ENCODE data around the gene TMEM63C. TPM values are rescaled to one million over a fixed set of nuclear protein-coding genes. Genes with fewer than 3 reads are reported as not detected.

Gene TMEM63C
- total RNA-seq, 4 donors from 2014 or later, result 0.98 to 1.9 TPM; not detected in 2

DNA sequence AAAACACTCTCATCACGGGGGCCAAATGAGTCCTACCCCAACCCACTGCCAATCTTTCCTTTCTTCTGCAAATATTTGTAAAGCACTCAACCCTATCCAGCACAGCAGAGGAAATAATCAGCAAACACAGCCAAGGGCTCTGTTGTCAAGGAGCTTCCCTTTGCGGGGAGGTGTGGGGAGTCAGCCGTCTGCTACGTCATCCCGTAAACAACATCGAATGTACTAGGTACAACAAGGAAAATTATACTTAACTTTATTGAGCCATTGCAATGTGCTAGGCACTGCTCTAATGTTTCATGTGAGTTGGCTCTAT lies 22.8 kb downstream of the TMEM63C start:
- Histone ChIP-seq H3K4me3 (no peak overlapping the region), H3K9me3 (no peaks in the 10 kb centered on the region), H3K36me3 (no peaks in the 10 kb centered on the region), H3K4me1 (no peaks in the 10 kb centered on the region), H3K27ac (no peak overlapping the region), H3K27me3 (no peaks in the 10 kb centered on the region)
- intact Hi-C loops (cut with DNase I; ENCODE audit: low total_unique reads), result no loop called here
- TF ChIP-seq POLR2A (IDR thresholded peaks at IDR 0.05), result no peak
- TF ChIP-seq, protein P1, sequence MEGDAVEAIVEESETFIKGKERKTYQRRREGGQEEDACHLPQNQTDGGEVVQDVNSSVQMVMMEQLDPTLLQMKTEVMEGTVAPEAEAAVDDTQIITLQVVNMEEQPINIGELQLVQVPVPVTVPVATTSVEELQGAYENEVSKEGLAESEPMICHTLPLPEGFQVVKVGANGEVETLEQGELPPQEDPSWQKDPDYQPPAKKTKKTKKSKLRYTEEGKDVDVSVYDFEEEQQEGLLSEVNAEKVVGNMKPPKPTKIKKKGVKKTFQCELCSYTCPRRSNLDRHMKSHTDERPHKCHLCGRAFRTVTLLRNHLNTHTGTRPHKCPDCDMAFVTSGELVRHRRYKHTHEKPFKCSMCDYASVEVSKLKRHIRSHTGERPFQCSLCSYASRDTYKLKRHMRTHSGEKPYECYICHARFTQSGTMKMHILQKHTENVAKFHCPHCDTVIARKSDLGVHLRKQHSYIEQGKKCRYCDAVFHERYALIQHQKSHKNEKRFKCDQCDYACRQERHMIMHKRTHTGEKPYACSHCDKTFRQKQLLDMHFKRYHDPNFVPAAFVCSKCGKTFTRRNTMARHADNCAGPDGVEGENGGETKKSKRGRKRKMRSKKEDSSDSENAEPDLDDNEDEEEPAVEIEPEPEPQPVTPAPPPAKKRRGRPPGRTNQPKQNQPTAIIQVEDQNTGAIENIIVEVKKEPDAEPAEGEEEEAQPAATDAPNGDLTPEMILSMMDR (IDR thresholded peaks at IDR 0.05), result no peak
- DNase-seq, result no peak

DNA sequence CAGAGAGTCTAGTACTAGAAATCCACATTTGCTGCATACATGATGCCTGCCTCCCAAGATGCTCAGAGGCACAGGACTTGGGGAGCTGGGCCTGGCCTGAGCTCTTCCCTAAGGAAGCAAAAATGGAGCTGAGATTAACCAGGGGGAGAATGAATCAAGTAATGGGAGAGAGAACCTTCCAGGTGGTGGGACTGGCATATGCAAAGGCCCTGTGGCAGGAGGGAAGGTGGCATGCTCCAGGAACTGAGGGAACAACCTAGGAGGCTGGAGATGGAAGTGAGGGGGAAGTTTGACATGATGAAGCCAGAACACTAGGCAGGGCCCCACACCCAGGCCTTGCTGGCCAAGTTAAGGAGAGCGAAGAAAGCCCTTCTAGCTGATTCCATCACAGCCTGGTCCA lies 23.3 kb downstream of the TMEM63C start:
- no peak for TF ChIP-seq POLR2A (IDR thresholded peaks at IDR 0.05)
- TF ChIP-seq, protein P1 (IDR thresholded peaks at IDR 0.05), result no peak

DNA sequence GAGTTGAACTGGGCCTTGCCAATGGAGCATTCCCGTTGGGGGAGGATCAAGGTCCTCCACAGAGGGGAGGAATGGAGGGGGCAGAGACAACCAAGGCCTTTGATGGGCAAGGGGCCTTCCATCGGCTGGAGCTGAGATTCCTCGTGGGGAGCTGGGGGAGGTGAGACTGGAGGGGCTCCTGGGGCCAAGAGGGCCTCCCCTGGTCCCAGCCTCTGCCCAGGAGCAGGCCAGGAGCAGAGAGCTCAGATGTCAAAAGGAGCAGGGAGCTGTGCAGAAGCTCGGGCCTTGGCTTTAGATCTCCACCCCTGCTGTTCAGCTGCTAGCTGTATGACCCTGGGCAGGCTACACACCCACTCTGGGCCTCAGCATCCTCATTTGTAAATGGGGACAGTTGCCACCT lies 24.0 kb downstream of the TMEM63C start:
- H3K36me3 ChIP-seq, result no peaks in the 10 kb centered on the region
- intact Hi-C loops (cut with DNase I; ENCODE audit: low total_unique reads), result no loop called here
- TF ChIP-seq, protein P1 (IDR thresholded peaks at IDR 0.05), result no peak
- TF ChIP-seq POLR2A (IDR thresholded peaks at IDR 0.05), result no peak
- no peak for DNase-seq
- H3K27ac ChIP-seq, result no peak overlapping the region
- H3K27me3 ChIP-seq, result no peaks in the 10 kb centered on the region
- no peaks in the 10 kb centered on the region for H3K4me1 ChIP-seq
- no peak overlapping the region for H3K4me3 ChIP-seq
- no peaks in the 10 kb centered on the region for H3K9me3 ChIP-seq

More for the DNA sequence above, 23.3 kb downstream of the TMEM63C start:
- Histone ChIP-seq H3K4me1 (no peaks in the 10 kb centered on the region), H3K27me3 (no peaks in the 10 kb centered on the region), H3K27ac (no peak overlapping the region), H3K9me3 (no peaks in the 10 kb centered on the region), H3K4me3 (no peak overlapping the region), H3K36me3 (no peaks in the 10 kb centered on the region)
- DNase-seq, result no peak
- intact Hi-C loops (cut with DNase I; ENCODE audit: low total_unique reads), result no loop called here

DNA sequence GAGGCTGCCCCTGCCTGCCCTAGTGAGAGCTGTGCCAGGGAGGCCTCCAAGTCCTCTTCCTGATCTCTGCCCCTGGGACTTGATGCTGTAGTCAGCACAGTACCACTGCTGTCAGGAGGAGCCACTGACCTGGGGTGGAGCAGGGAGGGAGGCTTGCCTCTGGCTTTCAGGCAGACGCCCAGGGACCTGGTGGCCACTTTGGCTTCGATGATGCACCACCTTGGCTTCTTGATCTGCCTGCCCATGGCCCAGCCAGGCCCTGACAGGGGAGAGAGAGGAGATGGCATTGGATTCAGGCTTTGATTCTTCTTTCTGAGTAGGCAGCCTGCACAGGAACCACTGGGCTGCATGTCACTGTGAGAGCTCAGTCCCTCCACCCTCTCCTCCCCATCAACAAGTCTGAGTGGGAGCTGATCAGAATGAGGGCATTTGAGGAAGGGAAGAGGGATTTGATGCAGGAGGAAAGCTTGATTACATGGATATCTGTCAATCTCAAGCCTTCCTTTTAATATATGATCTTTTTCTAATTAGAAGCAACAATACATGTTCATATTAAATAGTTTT lies 24.7 kb downstream of the TMEM63C start:
- Histone ChIP-seq H3K27ac (no peak overlapping the region), H3K9me3 (no peaks in the 10 kb centered on the region), H3K4me3 (no peak overlapping the region), H3K4me1 (no peaks in the 10 kb centered on the region), H3K36me3 (no peaks in the 10 kb centered on the region), H3K27me3 (no peaks in the 10 kb centered on the region)
- no peak for DNase-seq
- TF ChIP-seq POLR2A (IDR thresholded peaks at IDR 0.05), result no peak
- intact Hi-C loops (cut with DNase I; ENCODE audit: low total_unique reads), result no loop called here

DNA sequence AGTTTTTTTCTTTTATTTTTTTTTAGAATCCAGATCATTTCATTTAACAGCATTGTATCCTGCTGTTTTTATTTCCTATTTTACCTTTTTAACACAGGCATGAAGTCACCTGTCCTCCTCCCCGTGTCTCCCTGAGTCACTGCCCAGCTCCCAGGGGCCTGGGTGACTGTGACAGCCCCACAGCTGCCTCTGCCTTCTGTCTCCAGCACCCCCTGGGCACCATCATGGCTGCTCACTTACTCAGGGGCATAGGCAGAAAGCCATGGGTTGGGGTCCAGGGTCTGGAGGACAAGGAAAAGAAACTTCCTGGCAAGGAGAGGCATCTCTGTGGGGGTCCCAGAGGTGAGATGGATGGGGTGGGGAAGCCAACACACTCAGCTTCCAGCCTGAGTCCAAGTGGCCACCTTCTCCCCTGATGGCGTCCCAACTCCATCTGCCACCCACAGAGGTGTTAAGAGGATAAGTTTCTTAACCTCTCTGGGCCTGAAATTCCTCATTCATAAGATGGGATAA lies 25.3 kb downstream of the TMEM63C start:
- H3K36me3 ChIP-seq, result no peaks in the 10 kb centered on the region
- intact Hi-C loops (cut with DNase I; ENCODE audit: low total_unique reads), result no loop called here
- H3K27ac ChIP-seq, result no peak overlapping the region
- H3K4me1 ChIP-seq, result no peaks in the 10 kb centered on the region
- no peak for DNase-seq
- H3K4me3 ChIP-seq, result no peak overlapping the region
- TF ChIP-seq, protein P1 (IDR thresholded peaks at IDR 0.05), result no peak
- no peak for TF ChIP-seq POLR2A (IDR thresholded peaks at IDR 0.05)
- no peaks in the 10 kb centered on the region for H3K9me3 ChIP-seq
- H3K27me3 ChIP-seq, result no peaks in the 10 kb centered on the region
